KMS-11 (cell line): Measurements from ENCODE around the gene SLC27A5.
"Not testable (repeated sequence)": the region's sequence is repeated elsewhere in the genome, so short reads cannot be mapped to it uniquely, and the experiment has no call there.

Experiments
- H2AFZ ChIP-seq: fragments of 200-600 bp; sonication (generic); 2 replicates; pipeline ENCODE4 v1.6.1; 2016; ENCODE audit warnings: antibody characterized with exemption, mixed run types, low read depth
- H3K27ac ChIP-seq: fragments of 200-600 bp; sonication (generic); 2 replicates; pipeline ENCODE4 v1.6.1; 2016; ENCODE audit warnings: mild to moderate bottlenecking, mixed run types
- H3K27me3 ChIP-seq: fragments of 200-600 bp; sonication (generic); 2 replicates; pipeline ENCODE4 v1.6.1; 2017; ENCODE audit warnings: mild to moderate bottlenecking, low read depth, mixed run types, moderate library complexity; ENCODE audit not compliant: insufficient read depth
- H3K36me3 ChIP-seq: fragments of 200-600 bp; sonication (generic); 2 replicates; pipeline ENCODE4 v1.6.1; 2017; ENCODE audit warnings: mild to moderate bottlenecking, mixed run types; ENCODE audit not compliant: insufficient read depth
- H3K4me1 ChIP-seq: fragments of 200-600 bp; sonication (generic); 2 replicates; pipeline ENCODE4 v1.6.1; 2016; ENCODE audit warnings: mild to moderate bottlenecking, low read depth, mixed run types; ENCODE audit not compliant: poor library complexity, severe bottlenecking
- H3K4me2 ChIP-seq: fragments of 200-600 bp; sonication (generic); 2 replicates; pipeline ENCODE4 v1.7.0; 2016; ENCODE audit warnings: mild to moderate bottlenecking, mixed run types
- H3K4me3 ChIP-seq: fragments of 200-600 bp; sonication (generic); IDR thresholded peaks from 2 replicates; pipeline ENCODE4 v1.6.1; 2017; ENCODE audit warnings: low read depth, low read length, mixed read lengths; ENCODE audit not compliant: insufficient read depth
- H3K79me2 ChIP-seq: fragments of 200-600 bp; sonication (generic); 2 replicates; pipeline ENCODE4 v1.6.1; 2016; ENCODE audit warnings: low read depth, mixed run types; ENCODE audit not compliant: insufficient read depth
- H3K9ac ChIP-seq: fragments of 200-600 bp; sonication (generic); 2 replicates; pipeline ENCODE4 v1.6.1; 2016; ENCODE audit warnings: mild to moderate bottlenecking, mixed run types
- H4K20me1 ChIP-seq: fragments of 200-600 bp; sonication (generic); 2 replicates; pipeline ENCODE4 v1.6.1; 2016; ENCODE audit warnings: mild to moderate bottlenecking, mixed run types; ENCODE audit not compliant: insufficient read depth
- CTCF ChIP-seq: fragments of 200-600 bp; sonication (generic); conservative IDR thresholded peaks from 2 replicates; pipeline ENCODE4 v1.6.1; 2017; ENCODE audit warnings: low read depth, mild to moderate bottlenecking, antibody characterized with exemption, low read length, moderate library complexity, mixed read lengths

The SLC27A5 gene

GRCh38 chr19:58451358-58452101 lies 60.3 kb downstream of the SLC27A5 start, which contains the start of gene ZNF324B:
Gene ZNF324B (plus strand): TSS chr19:58451622. CDS start chr19:58453702, 2,080 bp downstream.
- Histone ChIP-seq H3K79me2 (no peaks in the 10 kb centered on the region), H4K20me1 (no peaks in the 10 kb centered on the region), H3K4me1 (peaks cover 6% of the 10 kb centered on the region), H3K4me3 (no peak within 1 kb of the TSS), H3K4me2 (peak within 1 kb of the TSS; percentile 46), H3K27me3 (peaks cover 13% of the 10 kb centered on the region), H2AFZ (peak within 1 kb of the TSS; percentile 84), H3K27ac (no peak within 1 kb of the TSS), H3K9ac (peak within 1 kb of the TSS; percentile 70), H3K36me3 (no peaks in the 10 kb centered on the region)
- no peak for TF ChIP-seq CTCF

GRCh38 chr19:58450856-58451357 lies 60.9 kb downstream of the SLC27A5 start:
- TF ChIP-seq CTCF, result no peak

GRCh38 chr19:58449980-58450379 lies 61.8 kb downstream of the SLC27A5 start:
- H3K36me3 ChIP-seq, H3K4me2 ChIP-seq, H4K20me1 ChIP-seq, H3K9ac ChIP-seq, H3K4me3 ChIP-seq, H3K4me1 ChIP-seq, H2AFZ ChIP-seq, H3K27ac ChIP-seq, H3K79me2 ChIP-seq: not testable (repeated sequence)
- H3K27me3 ChIP-seq, result peaks cover 17% of the 10 kb centered on the region

More at GRCh38 chr19:58450856-58451357, 60.9 kb downstream of the SLC27A5 start:
- Histone ChIP-seq H3K79me2 (no peaks in the 10 kb centered on the region), H3K4me1 (peaks cover 6% of the 10 kb centered on the region), H4K20me1 (no peaks in the 10 kb centered on the region), H3K4me3 (no peak overlapping the region), H3K4me2 (peak overlapping the region; percentile 46), H2AFZ (peak overlapping the region; percentile 84), H3K36me3 (no peaks in the 10 kb centered on the region), H3K27ac (no peak overlapping the region), H3K9ac (no peak overlapping the region), H3K27me3 (peaks cover 16% of the 10 kb centered on the region)

- H3K27ac ChIP-seq, H3K4me1 ChIP-seq, H3K79me2 ChIP-seq, H3K4me3 ChIP-seq, H3K36me3 ChIP-seq, H2AFZ ChIP-seq, H3K4me2 ChIP-seq, H3K9ac ChIP-seq, H4K20me1 ChIP-seq: not testable (repeated sequence)
- H3K27me3 ChIP-seq, result peaks cover 17% of the 10 kb centered on the region
Observed at GRCh38 chr19:58448860-58449259, 62.9 kb downstream of the SLC27A5 start.
